ENCODE results near the gene CRB3.

The CRB3 gene

GRCh38 chr19:6470173-6470572 is 6.1 kb downstream of the CRB3 start:
- no peak for DNase-seq

DNA sequence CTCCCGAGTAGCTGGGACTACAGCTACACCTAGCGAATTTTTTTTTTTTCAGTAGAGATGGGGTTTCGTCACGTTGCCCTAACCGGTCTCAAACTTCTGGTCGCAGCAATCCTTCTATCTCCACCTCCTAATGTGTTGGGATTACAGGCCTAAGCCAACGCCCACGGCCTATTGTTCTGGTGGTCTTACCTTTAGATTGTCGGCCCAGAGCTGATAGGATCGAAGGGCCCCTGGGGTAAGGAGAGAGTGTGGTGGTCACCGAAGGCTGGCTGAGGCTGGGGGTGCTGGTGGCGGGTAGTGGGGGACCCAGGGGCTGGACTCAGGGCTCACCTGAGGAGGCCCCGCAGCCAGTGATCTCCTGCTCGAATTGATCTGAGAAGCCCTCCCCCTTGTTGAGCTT is 7.0 kb downstream of the CRB3 start:
- DNase-seq = no peak

DNA sequence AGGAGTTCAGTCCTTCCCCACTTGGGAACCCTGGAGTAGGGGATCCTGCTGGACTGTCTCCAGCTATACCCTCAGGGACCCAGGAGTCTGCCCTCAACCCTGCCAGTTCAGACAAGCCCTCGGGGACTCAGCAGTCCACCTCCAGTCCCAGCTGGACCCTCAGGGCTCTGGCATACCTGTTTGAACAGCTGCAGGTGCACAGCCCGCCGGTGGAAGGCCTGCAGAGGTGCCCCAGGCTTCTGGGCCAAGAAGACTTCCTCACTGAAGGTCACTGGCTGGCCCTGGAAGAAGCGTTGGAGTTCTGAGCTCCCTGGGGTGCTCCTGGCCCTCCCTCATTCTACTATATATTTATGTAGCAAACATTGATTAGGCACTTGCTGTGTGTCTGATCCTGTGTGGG is 8.6 kb downstream of the CRB3 start:
- DNase-seq = no peak

- DNase-seq = no peak
These were observed 9.6 kb downstream of the CRB3 start for GRCh38 chr19:6473647-6474046.

GRCh38 chr19:6475321-6476108 is 11.4 kb downstream of the CRB3 start:
- no peak for DNase-seq

DNA sequence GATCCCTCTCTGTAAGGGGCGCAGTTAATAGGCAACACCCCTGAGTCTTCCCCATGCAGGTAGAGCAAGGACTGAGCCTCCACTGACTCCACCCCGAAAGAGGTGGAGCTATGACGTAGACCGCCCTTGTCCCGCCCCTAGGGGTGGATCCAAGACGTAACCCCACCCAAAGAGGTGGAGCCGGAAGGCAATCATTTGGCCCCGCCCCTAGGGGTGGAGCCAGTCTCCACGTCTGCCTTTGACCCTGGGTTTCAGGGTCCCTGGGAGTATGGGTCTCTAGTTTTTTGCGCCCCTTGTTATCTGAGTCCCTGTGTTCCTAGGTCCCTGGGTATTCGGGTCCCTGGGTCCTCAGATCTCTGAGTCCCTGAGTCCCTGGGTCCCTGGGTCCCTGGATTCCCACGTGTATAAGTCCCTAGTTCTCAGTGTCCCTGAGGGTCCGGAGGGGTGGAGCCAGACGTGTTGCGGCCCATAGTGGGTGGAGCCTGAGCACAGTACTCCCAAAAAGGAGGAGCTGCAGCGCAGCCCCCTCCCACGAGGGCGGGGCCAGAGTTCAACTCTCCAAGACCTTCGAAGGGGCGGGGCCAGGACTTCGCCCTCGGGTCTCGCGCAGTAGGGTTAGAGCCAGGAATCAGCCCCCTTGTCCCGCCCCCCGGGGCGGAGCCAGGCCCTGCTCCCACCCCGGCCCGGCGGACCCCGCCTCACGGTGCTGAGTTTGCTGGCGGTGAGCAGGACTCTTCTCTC is 12.3 kb downstream of the CRB3 start:
- peak in 1 of 2 experiments; percentile 19 for DNase-seq

- DNase-seq = no peak
These were observed 12.9 kb downstream of the CRB3 start for GRCh38 chr19:6476896-6477431.

DNA sequence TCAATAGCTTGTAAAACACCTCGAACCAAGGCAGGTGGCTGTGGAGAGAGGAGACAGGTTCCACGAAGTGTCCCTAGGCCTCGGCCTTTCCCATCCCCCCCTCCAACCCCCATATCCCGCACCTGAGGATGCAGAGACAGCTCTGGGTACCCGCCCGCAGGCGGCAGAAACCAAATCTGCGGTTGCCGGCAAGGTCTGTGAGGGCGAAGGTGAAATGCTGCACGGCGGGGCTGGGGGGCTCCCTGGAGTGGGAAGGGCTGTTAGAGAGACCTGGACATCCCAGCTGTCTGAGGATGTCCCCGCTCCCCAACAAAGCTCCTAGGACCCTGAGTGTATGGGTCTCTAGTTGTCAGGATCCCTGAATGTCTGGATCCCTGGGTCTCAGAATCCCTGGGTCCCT is 14.7 kb downstream of the CRB3 start:
- DNase-seq = no peak

GRCh38 chr19:6479836-6480398 is 15.8 kb downstream of the CRB3 start:
- no peak for DNase-seq

GRCh38 chr19:6480848-6481415 is 16.9 kb downstream of the CRB3 start:
- no peak for DNase-seq

DNA sequence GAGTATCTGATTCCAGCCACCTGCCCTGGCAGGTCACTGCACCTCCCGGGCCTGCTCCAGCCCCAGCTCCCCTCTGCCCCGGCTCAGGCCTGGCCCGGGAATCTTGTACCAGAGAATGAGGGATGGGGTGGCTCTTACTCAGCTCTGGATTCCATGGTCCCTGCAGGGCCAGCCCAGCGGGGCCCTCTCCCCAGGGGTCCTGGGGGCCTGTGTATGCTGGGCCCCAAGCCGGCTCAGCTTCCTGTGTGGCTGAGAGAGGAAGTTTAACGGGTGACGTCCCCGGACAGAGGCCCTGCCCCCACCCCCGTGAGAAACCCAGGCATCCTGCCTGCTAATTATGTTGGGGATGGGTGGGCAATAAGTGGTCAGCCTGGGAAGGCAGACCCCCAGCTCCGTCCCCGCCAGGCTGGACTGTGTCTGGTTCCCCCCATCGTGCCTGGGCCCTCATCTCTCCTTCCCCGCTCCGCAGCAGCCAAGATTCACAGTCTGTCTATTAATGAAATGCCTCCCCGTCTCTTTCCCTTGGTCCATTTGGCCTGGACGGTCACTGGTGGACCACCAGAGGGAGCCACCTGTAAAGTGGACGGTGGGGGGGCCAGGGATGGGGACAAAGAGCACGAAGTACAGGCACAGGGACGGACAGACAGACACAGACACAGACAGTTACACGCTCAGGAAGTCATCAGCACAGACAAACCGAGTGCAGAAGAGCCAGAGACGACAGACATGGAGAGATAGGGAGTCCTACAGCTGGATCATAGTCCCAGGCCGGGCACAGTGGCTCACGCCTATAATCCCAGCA is 17.7 kb downstream of the CRB3 start, which contains the start of gene DENND1C:
Gene DENND1C (minus strand): TSS at position 247 of the 802 bp plus-strand sequence. CDS start 92 bp downstream, at position 155.
- peak in 1 of 2 experiments; percentile 34 for DNase-seq

DNA sequence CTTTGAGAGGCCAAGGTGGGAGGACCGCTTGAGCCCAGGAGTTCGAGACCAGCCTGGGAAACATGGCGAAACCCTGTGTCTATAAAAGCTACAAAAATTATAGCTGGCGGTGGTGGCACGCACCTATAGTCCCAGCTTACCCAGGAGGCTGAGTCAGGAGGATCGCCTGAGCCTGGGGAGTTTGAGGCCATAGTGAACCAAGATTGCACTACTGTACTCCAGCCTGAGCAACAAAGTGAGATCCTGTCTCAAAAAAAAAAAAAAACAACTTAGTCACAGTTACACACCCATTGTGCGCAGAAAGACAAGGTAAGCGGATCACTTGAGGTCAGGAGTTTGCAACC is 18.2 kb downstream of the CRB3 start:
- DNase-seq = no peak

- DNase-seq = no peak
These were observed 19.2 kb downstream of the CRB3 start for GRCh38 chr19:6483235-6483634.

GRCh38 chr19:6484230-6484629 is 20.2 kb downstream of the CRB3 start:
- DNase-seq = no peak

GRCh38 chr19:6484831-6485230 is 20.8 kb downstream of the CRB3 start:
- no peak for DNase-seq

DNA sequence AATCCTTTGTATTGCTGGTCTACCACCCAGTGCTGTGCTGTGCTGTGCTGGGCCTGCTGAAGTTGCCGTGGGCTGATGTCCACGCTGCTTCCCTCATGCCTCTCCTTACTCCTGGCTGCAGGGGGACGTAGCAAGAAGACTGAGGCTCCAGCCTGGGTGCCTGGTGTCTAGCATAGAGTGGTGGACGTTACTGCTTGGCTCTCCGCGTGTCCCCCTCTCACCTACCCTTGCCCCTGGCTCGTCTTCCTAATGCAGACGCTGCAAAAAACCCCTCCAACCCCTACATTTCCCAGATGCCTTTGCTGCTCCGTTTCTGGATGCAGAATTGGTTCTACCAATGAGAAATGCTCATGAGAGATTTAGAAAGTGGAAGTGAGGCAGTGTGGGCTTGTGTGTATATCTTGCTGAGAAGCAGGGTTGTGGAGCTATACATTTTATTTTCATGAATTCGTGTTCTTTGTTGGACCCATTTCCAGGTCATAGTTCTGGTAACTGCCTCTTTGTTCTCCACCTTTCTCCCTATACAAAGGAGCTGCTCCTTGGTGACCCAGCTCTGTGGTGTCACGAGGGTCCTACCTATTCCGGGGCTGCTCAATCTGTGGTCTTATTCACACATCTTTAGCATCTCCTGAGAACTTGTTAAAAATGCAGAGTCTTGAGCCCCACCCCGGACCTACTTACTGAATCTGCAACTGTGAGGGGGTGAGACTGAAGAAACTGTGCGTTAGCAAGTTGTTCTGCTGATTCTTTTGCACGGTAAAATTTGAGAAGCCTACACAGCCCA is 25.4 kb downstream of the CRB3 start:
- DNase-seq = no peak

DNA sequence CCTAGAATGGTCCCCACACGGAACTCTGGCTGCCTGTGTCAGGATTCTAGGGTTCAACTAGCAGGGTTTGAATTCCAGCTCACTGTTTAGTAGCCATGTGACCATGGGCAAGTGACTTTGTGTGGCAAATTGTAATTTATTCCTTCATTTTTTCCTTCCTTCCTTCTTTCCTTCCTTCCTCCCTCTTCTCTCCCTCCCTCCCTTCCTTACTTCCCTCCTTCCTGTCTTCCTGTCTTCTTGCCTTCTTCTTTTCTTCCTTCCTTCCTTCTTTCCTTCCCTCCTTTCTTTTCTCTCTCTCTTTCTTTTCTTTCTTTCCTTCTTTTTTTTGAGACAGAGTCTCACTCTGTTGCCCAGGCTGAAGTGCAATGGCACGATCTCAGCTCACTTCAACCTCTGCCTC is 26.1 kb downstream of the CRB3 start:
- DNase-seq = no peak

DNA sequence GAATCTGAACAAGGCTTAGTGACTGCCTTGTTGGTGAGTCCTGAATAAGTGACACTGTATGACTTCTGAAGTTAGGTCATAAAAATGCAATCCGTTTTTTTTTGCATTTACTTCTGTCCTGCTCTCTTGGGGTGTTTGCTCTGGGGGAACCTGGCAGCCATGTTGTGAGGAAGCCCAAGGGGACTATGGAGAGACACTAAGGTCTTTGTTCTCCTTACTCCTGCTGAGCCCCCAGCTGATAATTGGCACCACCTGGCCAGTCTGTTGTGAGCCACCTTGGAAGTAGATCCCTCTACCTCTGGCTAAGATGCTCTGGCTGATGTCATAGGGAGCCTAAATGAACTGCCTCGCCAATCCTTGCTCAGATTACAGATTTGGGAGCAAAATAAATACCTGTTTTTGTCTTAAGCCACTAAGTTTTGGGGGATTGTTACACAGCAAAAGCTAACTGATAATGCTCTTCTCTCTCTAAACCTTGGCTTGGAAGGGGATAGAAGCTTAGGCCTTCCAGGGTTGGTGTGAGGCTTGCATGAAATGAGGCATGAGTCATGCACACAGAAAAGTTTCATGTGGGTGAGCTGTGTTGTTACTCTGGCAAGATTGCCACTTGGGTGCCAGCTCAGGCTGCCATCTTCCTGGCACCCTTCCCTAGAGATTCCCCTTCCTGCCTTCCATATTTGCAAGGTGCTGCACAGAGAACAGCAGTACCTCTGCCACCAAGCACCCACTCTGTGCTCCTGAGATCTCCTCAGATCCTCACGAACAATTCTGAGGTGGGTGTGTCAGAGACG is 27.9 kb downstream of the CRB3 start:
- no peak for DNase-seq

- DNase-seq = no peak
These were observed 30.5 kb downstream of the CRB3 start for GRCh38 chr19:6494438-6495036.

- no peak for DNase-seq
These were observed 31.9 kb downstream of the CRB3 start for GRCh38 chr19:6495947-6496346.
